Esophagus (tissue), 2 donors: Measurements from ENCODE around the gene ZNF579. TPM values are rescaled to one million over a fixed set of nuclear protein-coding genes. Genes with fewer than 3 reads are reported as not detected.
"Not testable (repeated sequence)": the region's sequence is repeated elsewhere in the genome, so short reads cannot be mapped to it uniquely, and the experiment has no call there.

Experiments used
- H3K27ac ChIP-seq, 2 donors: one replicate each; pipeline ENCODE4 v1.5.1; 2013; ENCODE audit warnings: low read depth in 2 of 2, mild to moderate bottlenecking in 2 of 2, inconsistent platforms in 1 of 2, low read length in 1 of 2, moderate library complexity in 1 of 2
- H3K27me3 ChIP-seq, 2 donors: one replicate each; pipeline ENCODE4 v1.6.1; 2013; ENCODE audit warnings: low read length in 2 of 2, control low read depth in 1 of 2, mild to moderate bottlenecking in 1 of 2; ENCODE audit not compliant: insufficient read depth in 2 of 2, control insufficient read depth in 1 of 2
- H3K36me3 ChIP-seq, 2 donors: one replicate each; pipeline ENCODE4 v1.6.1; 2013; ENCODE audit warnings: low read length in 1 of 2; ENCODE audit not compliant: control insufficient read depth in 2 of 2, insufficient read depth in 2 of 2
- H3K4me1 ChIP-seq, 2 donors: one replicate each; pipeline ENCODE4 v1.6.1; 2013; ENCODE audit warnings: low read length in 1 of 2; ENCODE audit not compliant: control insufficient read depth in 2 of 2, insufficient read depth in 2 of 2
- H3K4me3 ChIP-seq, 2 donors: one replicate each; pipeline ENCODE4 v1.5.1; 2013; ENCODE audit warnings: low read length in 2 of 2, mild to moderate bottlenecking in 2 of 2, low read depth in 1 of 2, moderate library complexity in 1 of 2
- H3K9me3 ChIP-seq, 2 donors: one replicate each; pipeline ENCODE4 v1.6.1; 2013; ENCODE audit warnings: mild to moderate bottlenecking in 2 of 2, low read depth in 1 of 2, low read length in 1 of 2, moderate library complexity in 1 of 2; ENCODE audit not compliant: control insufficient read depth in 2 of 2, insufficient read depth in 1 of 2
- whole genome bisulfite sequencing, 2 donors: extraction: QIAGEN DNeasy Blood & Tissue Kit; methylation state at CpG; one replicate each; pipeline ENCODE4 v1.1.7; 2013; 5-methylcytosine and 5-hydroxymethylcytosine counted together
- polyA plus RNA-seq, 2 donors: library from polyadenylated mRNA; stranded (reverse); fragments of 200-250 nt; gene quantifications; one replicate each; pipeline ENCODE4 v1.2.3, GENCODE V29; 2013
- donor health status: healthy with polysubstance abuse.
- donor health status: Bipolar disorder and iron deficiency.

The ZNF579 gene
- polyA plus RNA-seq, 2 donors = 3.4 to 4.4 TPM

DNA sequence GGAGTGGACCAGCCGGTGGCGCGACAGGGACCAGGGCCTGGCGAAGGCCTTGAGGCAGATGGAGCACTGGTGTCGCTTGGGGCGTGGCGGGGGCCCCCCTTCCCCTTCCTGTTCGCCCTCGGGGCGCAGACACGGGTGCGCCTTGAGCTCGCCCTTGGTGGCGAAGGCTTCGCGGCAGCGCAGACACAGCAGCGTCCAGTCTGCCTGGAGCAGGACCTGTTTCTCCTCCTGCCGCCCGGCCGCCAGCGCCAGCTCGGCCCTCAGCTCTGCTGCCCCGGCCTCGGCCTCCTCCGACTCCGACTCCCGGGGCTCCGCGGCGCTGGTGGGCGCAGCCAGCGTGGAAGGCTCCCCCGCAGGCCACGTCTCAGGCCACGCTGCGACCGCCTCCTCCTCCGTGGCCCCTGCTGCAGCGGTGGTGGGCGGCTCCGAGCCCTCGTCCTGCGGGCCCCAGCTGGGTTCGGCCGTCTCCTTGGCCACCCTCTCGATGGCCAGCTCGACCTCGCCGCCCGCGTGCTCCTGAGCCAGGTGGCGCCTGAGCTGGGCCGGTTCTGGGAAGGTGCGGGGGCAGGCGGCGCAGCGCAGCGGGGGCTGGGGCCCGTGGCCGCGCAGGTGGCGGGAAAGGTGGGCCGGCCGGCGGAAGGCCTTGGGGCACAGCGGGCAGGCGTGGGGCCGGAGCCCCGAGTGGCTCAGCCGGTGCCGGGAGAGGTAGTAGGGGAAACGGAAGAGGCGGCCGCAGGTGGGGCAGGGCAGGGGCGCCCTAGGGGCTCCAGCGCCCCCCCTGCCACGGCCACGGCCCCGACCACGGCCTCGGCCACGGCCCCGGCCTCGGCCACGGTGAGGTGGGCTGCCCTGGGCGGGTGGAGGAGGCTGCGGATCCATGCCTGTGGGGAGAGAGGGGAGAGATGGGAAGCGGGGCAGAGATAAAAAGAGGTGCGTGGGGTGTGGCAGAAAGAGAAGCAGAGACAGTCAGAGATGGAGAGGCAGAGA lies 1.6 kb downstream of the ZNF579 start:
- Histone ChIP-seq H3K4me3 (peak overlapping the region in 1 of 2 donors; percentile 68), H3K27me3 (no peaks in the 10 kb centered on the region), H3K4me1 (peaks cover 0 to 4% of the 10 kb centered on the region in 2 donors), H3K27ac (no peak overlapping the region), H3K9me3 (no peaks in the 10 kb centered on the region), H3K36me3 (peaks cover 4 to 9% of the 10 kb centered on the region in 2 donors)
- whole genome bisulfite sequencing, 2 donors = 93 to 94% methylated on average over 76 to 90 of the region's 90 CpGs

DNA sequence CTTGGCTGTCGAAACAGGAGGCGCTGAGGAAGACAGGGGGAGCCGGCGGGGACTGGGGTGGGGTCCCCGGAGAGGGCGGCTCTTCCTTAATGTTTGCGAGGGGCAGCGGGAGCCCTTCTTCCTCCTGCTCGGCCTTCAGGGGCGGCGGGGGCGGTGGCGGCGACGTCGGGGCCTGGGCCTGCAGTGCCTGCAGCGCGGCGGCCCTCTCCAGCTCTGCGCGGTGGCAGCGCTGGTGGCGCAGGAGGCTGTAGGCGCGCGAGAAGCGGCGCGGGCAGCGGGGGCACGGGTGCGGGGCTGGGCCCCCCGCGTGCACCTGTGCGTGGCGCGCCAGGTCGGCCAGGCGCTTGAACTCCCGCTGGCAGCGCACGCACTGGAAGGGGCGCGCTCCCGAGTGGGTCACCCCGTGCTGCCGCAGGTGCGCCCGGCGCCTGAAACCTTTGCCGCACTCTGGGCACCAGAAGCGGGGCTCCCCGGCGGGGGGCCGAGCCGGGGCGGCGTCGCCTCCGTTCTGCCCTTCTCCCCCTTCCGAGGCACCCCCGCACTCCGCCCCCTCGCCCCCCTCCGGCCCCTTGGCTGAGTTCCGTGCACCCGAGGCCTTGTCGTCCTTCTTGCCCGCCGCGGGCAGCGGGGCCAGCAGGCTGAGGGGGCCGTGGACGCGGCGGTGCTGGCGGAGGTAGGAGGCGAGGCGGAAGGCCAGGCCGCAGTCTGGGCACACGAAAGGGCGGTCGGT lies 2.5 kb downstream of the ZNF579 start:
- no peak overlapping the region for H3K27ac ChIP-seq
- WGBS, 2 donors = 95 to 96% methylated on average over 78 to 83 of the region's 83 CpGs

DNA sequence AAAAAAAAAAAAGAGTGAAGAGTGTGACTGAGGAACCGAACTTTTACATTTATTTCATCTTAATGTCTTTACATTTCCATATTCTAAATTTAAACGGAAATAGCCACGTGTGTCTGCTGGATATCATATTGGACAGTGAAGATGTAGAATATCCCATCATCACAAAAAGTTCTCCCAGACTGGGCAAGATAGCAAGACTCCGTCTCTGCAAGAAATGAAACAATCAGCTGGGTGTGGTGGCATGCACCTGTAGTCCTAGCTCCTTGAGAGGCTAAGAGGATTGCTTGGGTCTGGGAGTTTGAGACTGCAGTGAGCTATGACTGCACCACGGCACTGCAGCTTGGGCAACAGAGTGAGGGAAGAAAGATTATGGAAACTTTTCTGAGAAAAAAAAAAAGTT lies 3.9 kb downstream of the ZNF579 start:
- Histone ChIP-seq H3K4me3 (no peak overlapping the region), H3K4me1 (peaks cover 0 to 3% of the 10 kb centered on the region in 2 donors), H3K27me3 (no peaks in the 10 kb centered on the region), H3K9me3 (no peaks in the 10 kb centered on the region), H3K36me3 (peaks cover 4 to 9% of the 10 kb centered on the region in 2 donors), H3K27ac (no peak overlapping the region)
- 89 to 93% methylated on average over 5 of the region's 5 CpGs for WGBS, 2 donors

More for the DNA sequence above, 2.5 kb downstream of the ZNF579 start:
- Histone ChIP-seq H3K27me3 (no peaks in the 10 kb centered on the region), H3K9me3 (no peaks in the 10 kb centered on the region), H3K4me3 (no peak overlapping the region), H3K36me3 (peaks cover 4 to 9% of the 10 kb centered on the region in 2 donors), H3K4me1 (peaks cover 0 to 4% of the 10 kb centered on the region in 2 donors)

DNA sequence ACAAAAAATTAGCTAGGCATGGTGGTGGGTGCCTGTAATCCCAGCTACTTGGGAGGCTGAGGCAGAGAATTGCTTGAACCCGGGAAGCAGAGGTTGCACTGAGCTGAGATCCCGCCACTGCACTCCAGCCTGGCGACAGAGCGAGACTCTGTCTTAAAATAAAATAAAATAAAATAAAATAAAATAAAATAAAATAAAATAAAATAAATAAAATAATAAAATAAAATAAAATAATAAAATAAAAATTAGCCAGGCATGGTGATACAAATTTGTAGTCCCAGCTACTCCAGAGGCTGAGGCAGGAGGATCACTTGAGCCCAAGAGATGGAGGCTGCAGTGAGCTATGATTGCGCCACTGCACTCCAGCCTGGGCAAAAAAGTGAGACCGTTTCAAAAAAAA lies 6.7 kb downstream of the ZNF579 start:
- not testable (repeated sequence) for H3K27me3 ChIP-seq, H3K36me3 ChIP-seq, H3K4me3 ChIP-seq, H3K9me3 ChIP-seq, H3K27ac ChIP-seq, H3K4me1 ChIP-seq
- WGBS, 2 donors = 74 to 89% methylated on average over 4 to 6 of the region's 6 CpGs

DNA sequence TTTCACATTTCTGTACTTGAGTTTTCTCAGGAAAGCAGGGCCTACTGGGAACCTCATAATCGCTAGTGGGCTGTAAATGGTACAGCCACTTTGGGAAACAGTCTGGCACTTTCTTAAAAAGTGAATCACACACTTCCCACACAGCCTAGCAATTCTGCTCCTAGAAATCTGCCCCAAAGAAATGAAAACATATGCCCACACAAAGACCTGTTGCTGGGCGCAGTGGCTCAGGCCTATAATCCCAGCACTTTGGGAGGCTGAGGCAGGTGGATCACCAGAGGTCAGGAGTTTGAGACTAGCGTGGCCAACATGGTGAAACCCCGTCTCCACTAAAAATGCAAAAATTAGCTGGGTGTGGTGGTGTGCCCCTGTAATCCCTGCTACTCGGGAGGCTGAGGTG lies 11.2 kb downstream of the ZNF579 start:
- 93% methylated on average over 5 of the region's 5 CpGs for WGBS, 2 donors
- not testable (repeated sequence) for H3K4me1 ChIP-seq, H3K9me3 ChIP-seq, H3K36me3 ChIP-seq, H3K27ac ChIP-seq, H3K4me3 ChIP-seq, H3K27me3 ChIP-seq

DNA sequence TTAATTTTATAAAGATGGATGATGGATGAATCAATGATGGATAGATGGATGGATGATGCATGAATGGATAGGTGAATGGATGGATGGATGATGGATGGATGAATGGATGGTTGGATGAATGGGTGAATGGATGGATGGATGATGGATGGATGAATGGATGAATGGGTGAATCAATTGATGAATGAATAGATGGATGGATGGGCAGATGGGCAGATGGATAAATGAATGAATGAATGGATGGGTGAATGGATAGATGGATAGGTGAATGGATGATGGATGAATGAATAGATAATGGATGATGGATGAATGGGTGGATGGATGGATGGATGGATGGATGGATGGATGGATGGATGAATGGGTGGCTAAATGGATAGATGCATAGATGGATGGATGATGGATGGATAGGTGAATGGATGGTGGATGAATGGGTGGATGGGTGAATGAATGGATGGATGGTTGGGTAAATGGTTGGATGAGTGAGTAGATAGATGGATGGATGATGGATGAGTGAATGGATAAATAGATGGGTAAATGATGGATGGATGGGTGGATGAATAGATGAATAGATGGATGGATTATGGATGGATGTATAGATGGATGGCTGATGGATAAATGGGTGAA lies 12.8 kb downstream of the ZNF579 start:
- Histone ChIP-seq H3K27ac (no peak overlapping the region), H3K4me1 (no peaks in the 10 kb centered on the region), H3K36me3 (no peaks in the 10 kb centered on the region), H3K9me3 (no peaks in the 10 kb centered on the region), H3K27me3 (peaks cover 0 to 3% of the 10 kb centered on the region in 2 donors), H3K4me3 (no peak overlapping the region)

DNA sequence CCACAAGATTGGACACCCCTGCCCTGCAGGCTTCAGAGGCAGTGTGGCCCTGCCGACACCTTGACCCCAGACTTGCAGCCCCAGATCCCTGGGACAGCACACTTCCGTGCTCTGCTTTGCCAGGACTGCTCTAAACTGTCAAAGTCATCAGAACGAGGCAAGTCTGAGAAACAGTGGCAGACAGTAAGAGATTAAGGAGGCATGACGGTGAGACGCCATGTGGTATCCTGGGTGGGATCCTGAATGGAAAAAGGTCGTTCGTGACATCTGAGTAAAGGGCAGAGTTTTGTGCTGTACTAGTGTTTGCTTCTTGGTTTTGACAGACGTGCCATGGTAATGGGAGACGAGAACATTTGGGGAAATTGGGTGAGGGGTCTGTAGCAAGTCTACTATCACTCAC lies 13.8 kb downstream of the ZNF579 start:
- Histone ChIP-seq H3K4me3 (no peak overlapping the region), H3K36me3 (no peaks in the 10 kb centered on the region), H3K4me1 (no peaks in the 10 kb centered on the region), H3K27me3 (peaks cover 0 to 3% of the 10 kb centered on the region in 2 donors), H3K9me3 (no peaks in the 10 kb centered on the region), H3K27ac (no peak overlapping the region)
- WGBS, 2 donors = 37 to 41% methylated on average over 9 of the region's 9 CpGs

DNA sequence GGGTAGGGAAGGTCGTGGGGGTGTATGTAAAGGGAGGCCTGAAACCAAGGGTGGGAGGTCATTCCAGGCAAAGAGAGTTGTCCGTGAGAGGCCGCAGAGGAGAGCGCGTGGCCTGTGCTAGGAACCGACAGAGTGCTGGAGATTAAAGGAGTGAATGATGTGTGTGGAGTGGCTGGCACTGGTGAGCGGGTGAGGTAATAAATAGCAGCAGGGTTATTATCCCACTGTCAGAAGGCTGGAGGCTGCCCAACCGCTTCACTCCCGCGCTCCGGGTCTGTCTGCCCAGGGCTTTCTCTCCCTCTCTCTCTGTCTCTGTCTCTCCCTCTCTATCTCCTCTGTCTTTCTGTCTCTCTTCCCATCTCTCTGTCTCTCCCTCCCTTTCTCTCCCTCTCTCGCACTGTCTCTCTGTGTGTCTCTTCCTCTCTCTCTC lies 17.4 kb downstream of the ZNF579 start:
- Histone ChIP-seq H3K9me3 (peaks cover 0 to 6% of the 10 kb centered on the region in 2 donors), H3K27ac (no peak overlapping the region), H3K4me3 (no peak overlapping the region), H3K36me3 (no peaks in the 10 kb centered on the region), H3K27me3 (peaks cover 0 to 3% of the 10 kb centered on the region in 2 donors), H3K4me1 (no peaks in the 10 kb centered on the region)
- 31 to 36% methylated on average over 12 of the region's 12 CpGs for WGBS, 2 donors

DNA sequence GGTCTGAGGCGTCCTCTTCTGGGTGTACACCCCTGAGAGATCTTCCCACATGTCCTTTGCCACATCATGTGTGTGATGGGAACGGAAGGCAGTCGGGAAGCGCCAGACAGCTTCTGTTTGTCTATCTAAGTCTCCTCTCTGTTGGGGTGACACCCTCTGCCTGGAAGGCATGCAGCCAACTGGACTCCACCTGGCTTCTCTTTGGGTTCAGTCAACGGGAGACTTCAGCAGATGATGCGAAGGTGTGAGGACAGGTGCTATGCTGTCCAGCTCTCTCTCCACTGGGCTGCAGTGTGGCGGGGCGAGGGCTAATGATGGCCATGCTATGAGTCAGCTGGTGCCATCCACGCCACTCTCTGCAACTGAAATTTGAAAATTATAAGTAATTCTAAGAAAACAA lies 21.0 kb downstream of the ZNF579 start:
- H3K9me3 ChIP-seq = peaks cover 0 to 6% of the 10 kb centered on the region in 2 donors
- peaks cover 0 to 3% of the 10 kb centered on the region in 2 donors for H3K27me3 ChIP-seq
- H3K4me1 ChIP-seq = no peaks in the 10 kb centered on the region
- WGBS, 2 donors = 74 to 77% methylated on average over 9 of the region's 9 CpGs
- no peak overlapping the region for H3K27ac ChIP-seq
- H3K4me3 ChIP-seq = no peak overlapping the region
- H3K36me3 ChIP-seq = no peaks in the 10 kb centered on the region
